NCI-H446 treated with DMSO at 0.1 percent for 48 hours (cell line): ENCODE results near the gene DHX15.

Experiments used
- DNase-seq: peaks from one replicate; lab custom pipeline; 2025; lab: John Stamatoyannopoulos, UW

Gene DHX15

GRCh38 chr4:24582235-24582832 lies 2.0 kb downstream of the DHX15 start:
- DNase-seq: no peak

GRCh38 chr4:24578364-24578763 lies 6.0 kb downstream of the DHX15 start:
- no peak for DNase-seq

GRCh38 chr4:24576276-24576675 lies 8.1 kb downstream of the DHX15 start:
- no peak for DNase-seq

- DNase-seq: no peak
Measured at GRCh38 chr4:24574236-24574635, 10.1 kb downstream of the DHX15 start.

- DNase-seq: no peak
Measured at GRCh38 chr4:24573582-24573981, 10.8 kb downstream of the DHX15 start.

- DNase-seq: no peak
Measured at GRCh38 chr4:24570574-24571236, 13.6 kb downstream of the DHX15 start.

- DNase-seq: no peak
Measured at GRCh38 chr4:24570172-24570571, 14.2 kb downstream of the DHX15 start.

GRCh38 chr4:24569662-24570061 lies 14.7 kb downstream of the DHX15 start:
- no peak for DNase-seq

GRCh38 chr4:24568425-24568824 lies 15.9 kb downstream of the DHX15 start:
- DNase-seq: no peak

- no peak for DNase-seq
Measured at GRCh38 chr4:24565054-24565453, 19.3 kb downstream of the DHX15 start.

GRCh38 chr4:24564488-24564887 lies 19.9 kb downstream of the DHX15 start:
- DNase-seq: no peak

GRCh38 chr4:24561438-24562139 lies 22.8 kb downstream of the DHX15 start:
- DNase-seq: no peak

GRCh38 chr4:24560868-24561368 lies 23.4 kb downstream of the DHX15 start:
- DNase-seq: peak; percentile 31

- DNase-seq: no peak
Measured at GRCh38 chr4:24559889-24560288, 24.5 kb downstream of the DHX15 start.

- no peak for DNase-seq
Measured at GRCh38 chr4:24559032-24559821, 25.1 kb downstream of the DHX15 start.

- no peak for DNase-seq
Measured at GRCh38 chr4:24557026-24558025, 27.0 kb downstream of the DHX15 start.

- DNase-seq: no peak
Measured at GRCh38 chr4:24551492-24552289, 32.7 kb downstream of the DHX15 start.

GRCh38 chr4:24550441-24551175 lies 33.7 kb downstream of the DHX15 start:
- DNase-seq: no peak

- no peak for DNase-seq
Measured at GRCh38 chr4:24547979-24548378, 36.4 kb downstream of the DHX15 start.
